Esophagus squamous epithelium (tissue), 4 donors: ENCODE results near the gene GYG1.

Source experiments
- POLR2A ChIP-seq, 4 donors: fragments of 450-650 bp; IDR thresholded peaks; one replicate each; pipeline ENCODE4 v1.6.1; 2017; ENCODE audit warnings: antibody characterized with exemption in 4 of 4, mild to moderate bottlenecking in 4 of 4, moderate library complexity in 3 of 4
- TF ChIP-seq, protein P1 (sequence below), 6 experiments: fragments of 450-650 bp in 4 of 6; fragments of 200-600 bp in 2 of 6; sonication (generic) in 2 of 6; IDR thresholded peaks; one replicate each; pipeline ENCODE4 v1.5.1; 2016 to 2019; ENCODE audit warnings: antibody characterized with exemption in 6 of 6, mild to moderate bottlenecking in 4 of 6, moderate library complexity in 4 of 6

DNA sequence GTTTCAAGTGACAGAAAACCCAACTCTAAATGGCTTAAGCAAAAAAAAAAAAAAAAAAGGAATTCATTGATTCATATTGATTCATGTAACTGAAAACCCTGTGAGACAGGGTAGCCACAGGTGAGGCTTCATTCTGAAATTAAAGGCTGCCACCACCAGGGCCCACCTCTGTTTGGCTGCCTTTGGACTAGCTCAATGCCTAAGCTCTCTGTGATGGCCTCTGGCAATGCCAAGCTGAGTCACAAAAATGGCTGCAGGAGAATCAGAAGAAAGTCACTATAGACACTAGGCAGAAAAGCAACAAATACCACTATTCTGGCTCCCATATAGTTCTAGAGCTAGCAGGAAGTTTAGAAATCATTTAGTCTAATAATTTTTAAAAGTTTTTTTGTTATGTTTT is 38.2 kb upstream of the GYG1 start:
- no peak for TF ChIP-seq POLR2A (IDR thresholded peaks at IDR 0.05)
- TF ChIP-seq, protein P1, sequence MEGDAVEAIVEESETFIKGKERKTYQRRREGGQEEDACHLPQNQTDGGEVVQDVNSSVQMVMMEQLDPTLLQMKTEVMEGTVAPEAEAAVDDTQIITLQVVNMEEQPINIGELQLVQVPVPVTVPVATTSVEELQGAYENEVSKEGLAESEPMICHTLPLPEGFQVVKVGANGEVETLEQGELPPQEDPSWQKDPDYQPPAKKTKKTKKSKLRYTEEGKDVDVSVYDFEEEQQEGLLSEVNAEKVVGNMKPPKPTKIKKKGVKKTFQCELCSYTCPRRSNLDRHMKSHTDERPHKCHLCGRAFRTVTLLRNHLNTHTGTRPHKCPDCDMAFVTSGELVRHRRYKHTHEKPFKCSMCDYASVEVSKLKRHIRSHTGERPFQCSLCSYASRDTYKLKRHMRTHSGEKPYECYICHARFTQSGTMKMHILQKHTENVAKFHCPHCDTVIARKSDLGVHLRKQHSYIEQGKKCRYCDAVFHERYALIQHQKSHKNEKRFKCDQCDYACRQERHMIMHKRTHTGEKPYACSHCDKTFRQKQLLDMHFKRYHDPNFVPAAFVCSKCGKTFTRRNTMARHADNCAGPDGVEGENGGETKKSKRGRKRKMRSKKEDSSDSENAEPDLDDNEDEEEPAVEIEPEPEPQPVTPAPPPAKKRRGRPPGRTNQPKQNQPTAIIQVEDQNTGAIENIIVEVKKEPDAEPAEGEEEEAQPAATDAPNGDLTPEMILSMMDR (IDR thresholded peaks at IDR 0.05) = no peak
